NCI-H2081 (cell line): ENCODE results near the gene TEX44.
"Not testable (repeated sequence)": the region's sequence is repeated elsewhere in the genome, so short reads cannot be mapped to it uniquely, and the experiment has no call there.

Experiments used
- DNase-seq, 2 experiments: peaks; one replicate each; lab custom pipeline; 2025; lab: John Stamatoyannopoulos, UW

Gene TEX44

DNA sequence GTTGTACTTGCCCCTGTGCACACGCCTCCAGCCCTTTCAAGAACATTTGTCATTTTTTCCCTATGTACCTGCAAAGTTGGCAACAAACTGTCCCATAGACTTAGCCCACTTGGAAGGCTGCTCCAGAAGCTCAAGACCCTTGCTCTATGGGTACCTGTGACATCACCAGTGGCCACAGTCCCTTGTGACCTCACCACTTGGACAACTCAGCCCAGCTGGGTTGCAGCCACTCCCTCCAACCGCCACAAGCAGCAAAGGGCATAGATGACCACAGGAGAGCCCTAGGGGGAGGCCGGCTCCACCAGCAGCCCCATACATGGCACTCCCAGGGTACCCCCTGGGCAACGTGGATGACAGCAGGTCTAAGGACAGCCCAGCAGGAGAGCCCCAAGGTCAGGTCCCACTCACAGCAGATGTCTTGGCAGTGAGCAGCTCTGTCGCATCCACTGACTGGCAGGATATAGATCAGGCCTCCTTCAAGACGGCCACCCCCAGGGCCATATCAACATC is at the start of gene TEX44:
Gene TEX44, plus strand, starts transcription at position 229 of the 510 bp plus-strand sequence. Its CDS starts 88 bp downstream, at position 317.
- no peak for DNase-seq

DNA sequence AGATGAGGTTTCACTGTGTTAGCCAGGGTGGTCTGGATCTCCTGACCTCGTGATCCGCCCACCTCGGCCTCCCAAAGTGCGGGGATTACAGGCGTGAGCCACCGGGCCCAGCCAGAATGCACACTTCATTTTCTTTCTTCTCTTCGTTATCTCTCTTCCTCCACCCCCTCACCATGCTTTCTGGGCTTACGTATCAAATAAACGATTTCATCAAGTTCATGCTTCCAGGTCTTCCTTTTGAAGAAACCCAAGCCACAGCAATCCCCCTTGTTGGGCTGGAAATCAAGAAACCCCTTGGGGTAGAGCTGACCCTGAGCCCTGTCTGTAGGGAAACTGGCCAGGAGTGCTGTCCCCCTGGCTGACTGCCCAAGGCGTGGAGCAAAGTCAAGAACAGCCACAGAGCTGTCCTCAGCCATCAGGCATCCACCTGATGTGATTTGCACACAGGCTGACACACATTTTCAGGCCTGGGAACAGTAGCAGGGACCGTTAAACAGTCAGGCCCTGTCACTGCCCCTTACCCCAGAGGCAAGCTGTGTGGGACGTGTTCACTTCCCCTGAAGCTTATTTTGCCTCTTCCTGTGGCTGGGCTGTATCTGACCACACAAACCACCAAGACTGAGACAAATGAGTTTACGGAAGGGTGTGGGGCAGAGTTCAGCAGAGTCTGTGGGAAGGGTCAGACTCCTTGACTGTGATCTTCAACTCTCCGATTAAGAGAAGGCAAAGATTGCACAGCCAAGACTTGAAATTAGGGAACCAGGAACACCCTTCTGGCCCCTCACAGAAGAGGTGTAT is 47.4 kb upstream of the TEX44 start:
- DNase-seq, result no peak

DNA sequence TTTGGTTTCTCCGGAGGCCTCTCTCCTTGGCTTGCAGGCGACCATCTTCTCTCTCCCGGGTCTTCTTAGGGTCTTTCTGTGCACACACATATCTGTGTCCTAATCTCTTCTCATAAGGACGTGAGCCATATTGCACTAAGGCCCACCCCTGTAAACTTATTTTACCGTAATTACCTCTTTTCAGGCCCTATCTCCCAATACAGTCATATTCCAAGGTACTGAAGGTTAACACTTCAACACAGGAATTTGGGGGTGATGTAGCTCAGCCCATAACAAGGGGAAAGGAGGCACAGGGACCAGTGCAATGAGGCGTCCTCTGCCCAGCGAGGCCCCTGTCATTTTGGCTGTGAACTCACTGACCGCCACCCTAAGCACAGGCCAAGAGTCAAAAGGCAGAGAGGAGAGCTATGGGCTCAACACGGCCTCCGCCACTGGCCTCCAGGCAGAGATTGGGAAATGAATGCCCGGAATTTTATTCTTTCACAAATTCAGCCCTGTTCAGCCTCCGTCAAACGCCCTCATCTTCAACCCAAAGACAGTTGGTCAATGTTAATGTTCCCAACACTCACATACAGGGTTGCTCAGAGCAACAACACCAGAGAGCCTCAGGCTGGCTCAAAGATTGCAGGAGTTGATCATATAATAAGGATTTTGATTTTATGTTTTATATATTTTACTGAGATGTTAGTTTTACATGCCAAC is 46.5 kb upstream of the TEX44 start:
- DNase-seq, result no peak

DNA sequence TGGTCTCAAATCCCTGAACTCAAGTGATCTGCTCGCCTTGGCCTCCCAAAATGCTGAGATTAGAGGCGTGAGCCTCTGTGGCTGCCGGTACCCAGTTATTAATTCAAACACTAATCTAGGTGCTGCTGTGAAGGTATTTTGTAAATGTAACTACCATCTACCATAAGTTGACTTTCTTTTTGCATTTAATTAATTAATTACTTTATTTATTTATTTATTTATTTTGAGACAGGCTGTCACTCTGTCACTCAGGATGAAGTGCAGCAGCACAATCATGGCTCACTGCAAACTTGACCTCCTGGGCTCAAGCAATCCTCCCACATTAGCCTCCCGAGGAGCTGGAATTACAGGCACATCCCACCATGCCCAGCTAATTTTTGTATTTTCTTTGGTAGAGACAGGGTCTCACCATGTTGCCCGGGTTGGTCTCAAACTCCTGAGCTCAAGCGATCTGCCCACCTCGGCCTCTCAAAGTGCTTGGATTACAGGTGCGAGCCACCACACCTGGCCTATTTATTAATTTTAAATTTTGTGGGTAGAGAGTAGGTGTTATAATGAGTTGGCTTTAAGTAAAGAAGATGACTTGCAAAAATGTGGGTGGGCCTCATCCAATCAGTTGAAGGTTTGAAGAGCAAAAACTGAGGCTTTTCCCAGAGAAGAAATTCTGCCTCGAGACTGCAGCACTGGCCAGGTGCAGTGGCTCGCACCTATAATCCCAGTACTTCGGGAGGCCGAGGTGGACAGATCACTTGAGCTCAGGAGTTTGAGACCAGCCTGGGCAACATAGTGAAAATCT is 45.2 kb upstream of the TEX44 start:
- no peak for DNase-seq

DNA sequence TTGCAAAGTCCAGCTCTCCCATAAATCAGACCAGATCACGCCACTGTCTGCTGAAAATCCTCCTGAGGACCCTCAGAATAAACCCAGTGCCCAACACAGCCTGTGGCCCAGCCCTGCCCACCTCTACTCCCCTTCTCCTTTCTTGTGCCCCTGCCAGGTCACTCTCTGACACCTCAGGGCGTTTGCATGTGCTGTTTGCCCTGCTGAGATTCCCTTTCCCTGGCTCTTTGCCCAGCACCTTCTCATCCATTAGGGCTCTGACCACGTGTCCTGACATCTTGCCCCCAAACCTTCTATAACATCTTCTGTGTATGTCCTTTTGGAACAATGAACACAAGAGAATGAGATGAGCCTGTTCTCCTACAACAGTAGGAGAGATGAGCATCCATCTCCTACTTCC is 43.9 kb upstream of the TEX44 start:
- DNase-seq, result no peak

DNA sequence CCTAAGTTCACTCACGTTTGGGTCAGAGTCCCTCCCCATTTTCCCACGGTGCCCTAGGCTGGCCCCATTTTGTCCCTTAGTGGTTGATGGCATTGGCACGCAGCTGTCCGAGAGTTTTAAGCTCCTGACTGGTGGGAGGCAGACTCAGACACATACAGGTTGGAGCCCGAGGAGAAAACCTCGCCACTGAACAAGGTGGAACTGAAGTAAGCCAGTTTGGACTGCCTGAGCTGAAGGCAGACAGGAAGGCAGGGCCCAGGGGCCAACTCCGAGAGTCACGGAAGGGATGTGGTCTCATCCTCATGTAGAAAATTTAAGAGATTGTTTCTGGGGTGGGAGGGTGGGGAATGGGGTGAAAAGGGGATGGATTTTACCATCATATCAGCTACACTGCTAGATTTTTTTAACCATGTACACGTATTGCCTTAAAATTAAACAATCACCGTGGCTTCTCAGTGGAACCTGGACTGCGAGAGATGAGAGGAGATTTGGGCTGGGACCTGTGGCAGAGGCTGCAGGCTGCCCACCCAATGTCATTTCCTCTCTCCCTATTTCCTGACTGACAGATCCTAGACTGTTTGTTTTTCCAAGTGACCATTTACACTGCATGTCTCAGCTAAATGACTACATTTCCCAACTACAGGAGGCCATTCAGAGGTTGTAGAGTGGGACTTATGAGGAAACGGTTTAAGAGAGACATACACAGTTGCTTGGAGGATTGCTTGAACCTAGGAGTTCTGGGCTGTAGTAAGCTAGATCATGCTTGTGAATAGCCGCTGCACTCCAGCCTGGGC is 43.0 kb upstream of the TEX44 start:
- DNase-seq, result no peak

DNA sequence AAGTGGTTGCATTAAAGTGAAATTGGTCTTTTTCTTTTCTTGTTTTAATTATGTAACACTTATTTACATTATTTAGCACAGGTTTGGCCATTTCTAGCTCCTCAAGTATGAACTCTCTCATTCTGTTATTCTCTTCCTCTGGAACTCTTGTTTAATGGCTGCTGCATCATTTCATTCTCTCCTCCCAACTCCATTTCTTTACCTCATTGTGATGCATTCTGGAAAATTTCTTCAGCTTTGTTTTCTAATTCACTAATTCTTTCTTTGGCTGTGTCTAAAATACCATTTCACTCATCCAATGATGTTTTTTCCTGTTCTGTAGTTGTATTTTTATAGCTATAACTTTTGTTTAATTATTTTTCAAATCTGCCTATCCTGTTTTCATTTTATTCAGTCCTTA is 39.9 kb upstream of the TEX44 start:
- no peak for DNase-seq

DNA sequence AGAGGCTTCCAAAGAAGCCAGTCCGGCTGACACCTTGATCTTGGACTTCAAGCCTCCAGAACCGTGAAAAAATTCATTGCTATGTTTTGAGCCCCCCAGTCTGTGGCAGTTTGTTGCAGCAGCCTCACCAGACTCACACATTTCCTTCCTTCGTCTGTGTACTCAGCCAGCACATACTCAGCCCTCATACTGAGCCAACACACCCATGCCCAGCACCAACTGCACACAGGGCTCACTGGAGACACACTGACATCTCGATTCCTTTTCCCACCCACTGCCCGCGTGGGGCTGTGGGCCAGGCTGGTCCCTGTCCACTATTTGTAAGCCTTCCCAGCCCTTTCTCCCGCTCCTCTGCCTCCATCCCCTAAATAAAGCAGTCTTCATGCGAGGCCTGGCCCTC is 38.3 kb upstream of the TEX44 start:
- no peak for DNase-seq

DNA sequence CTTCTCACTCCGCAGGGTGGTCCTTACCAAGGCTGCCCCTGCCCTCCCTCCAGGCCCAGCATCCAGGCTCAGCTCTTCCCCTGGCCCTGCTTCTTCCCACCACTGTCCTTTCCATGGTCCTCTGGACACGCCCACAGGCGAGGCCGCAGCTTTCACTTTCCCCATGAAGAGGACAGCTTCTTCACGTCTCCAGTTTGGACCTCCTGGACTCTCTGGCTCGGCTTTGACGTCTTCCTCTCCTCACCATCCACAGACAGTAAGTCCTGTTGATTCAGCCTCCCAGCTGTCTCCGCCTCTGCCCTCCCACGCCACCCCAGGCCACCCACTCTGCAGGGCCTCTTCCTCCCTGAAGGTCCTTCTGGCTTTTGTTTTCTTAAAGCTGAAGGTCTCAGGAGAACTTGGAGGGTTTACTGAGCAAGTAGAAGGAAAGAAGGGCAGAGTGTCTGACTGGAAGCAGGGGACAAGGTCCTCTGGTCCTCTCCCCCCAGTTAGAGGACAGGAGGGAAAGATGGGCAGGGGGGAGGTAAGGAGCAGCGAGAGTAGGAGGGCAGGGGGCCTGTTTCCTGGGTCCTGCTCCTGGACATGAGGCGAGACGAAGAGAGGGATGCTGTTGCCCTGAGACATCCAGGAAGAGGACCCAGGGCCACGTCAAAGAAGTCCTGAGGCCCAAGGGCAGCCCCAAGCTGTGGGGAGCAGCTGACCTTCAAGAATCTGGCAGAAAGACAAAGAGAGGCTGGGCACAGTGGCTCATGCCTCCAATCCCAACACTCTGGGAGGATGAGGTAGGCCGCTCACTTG is 37.7 kb upstream of the TEX44 start:
- DNase-seq, result no peak

DNA sequence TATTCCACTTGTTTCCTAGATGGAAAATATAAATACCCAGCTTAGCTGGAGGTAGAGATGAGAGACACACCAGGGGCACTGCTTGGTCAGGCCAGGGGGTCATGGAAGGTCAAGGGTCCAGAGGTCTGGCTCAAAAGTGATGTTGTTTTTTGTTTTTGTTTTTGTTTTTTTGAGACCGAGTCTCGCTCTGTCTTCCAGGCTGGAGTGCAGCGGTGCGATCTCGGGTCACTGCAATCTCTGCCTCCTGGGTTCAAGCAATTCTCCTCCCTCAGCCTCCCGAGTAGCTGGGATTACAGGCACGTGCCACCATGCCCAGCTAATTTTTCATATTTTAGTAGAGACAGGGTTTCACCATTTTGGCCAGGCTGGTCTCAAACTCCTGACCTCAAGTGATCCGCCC is 36.2 kb upstream of the TEX44 start:
- DNase-seq, result not testable (repeated sequence)

DNA sequence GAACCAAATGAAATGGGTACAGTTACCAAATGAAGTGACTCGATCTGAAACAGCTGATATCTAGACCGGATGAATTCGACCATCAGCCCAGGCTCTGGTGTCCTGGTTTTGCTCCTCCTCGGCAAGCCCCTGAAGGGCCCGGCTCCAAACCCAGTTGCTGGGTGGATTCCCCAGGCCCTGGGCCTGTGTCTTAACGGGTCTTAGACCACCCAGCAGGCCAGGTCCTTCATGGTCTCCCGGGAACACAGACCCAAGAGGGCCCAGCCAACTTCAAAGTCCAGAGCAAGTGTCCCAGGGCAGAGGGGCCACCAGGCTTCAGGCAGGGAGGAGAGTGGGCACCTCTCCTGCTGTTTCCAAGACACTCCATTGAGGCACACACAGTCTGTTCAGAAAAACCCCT is 35.7 kb upstream of the TEX44 start:
- DNase-seq, result no peak

DNA sequence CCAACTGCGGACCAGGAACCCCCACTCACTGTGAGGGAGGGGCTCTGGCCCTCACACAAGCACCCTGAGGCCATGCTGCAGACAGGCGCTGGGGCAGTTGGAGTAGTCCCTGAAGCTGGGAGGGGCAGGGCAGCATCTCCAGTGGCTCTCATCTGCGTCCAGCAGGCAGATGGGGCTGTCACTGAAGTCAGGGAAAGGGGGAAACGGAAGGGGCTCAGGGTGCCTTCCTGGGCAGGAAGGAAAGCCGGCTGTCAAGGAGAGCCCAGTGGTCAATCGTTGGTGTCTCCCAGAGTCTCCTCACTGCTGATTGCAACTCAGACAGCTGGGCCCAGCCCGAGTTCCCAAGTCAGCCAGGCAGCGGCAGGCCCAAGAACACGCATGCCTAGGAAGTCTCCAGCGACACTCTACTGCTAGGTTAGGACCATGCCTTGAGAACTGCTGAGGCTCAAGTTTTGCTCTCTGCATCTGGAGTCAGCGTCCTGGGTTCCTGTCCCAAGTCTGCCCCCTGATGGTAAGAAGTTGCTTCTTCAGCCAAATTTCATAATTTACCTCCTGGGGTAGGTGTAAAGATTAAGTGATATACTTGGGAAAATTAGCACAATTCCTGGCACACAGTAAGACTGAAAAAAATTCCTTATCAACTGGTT is 35.0 kb upstream of the TEX44 start:
- DNase-seq, result peak; percentile 20 to 24

DNA sequence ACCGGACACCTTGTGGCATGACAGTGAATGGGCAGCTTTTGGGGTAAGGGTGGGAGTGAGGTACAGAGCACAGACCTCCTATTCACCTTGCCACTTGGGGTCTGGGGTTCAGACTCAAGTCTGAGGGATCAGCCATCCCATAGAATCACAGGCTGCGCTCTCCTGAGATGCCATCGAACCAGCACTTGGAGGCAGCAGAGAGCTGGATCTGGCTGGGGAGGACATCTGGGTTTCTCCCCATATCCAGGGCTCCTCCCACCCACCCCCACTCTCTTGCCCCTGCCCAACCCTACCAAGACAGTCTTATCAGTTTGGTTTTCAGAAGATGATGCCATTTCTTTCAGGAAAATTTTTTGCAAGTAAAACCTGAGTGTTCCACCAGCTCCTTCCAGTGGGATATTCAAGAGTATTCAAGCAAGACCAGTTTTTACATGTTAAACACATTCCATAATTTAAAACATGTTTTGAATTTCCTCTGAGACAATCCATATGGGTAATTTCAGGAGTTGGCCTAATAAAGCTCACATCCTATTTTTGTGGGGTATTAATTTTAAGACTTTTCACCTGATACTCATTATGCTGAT is 29.2 kb upstream of the TEX44 start:
- peak; percentile 47 to 56 for DNase-seq

DNA sequence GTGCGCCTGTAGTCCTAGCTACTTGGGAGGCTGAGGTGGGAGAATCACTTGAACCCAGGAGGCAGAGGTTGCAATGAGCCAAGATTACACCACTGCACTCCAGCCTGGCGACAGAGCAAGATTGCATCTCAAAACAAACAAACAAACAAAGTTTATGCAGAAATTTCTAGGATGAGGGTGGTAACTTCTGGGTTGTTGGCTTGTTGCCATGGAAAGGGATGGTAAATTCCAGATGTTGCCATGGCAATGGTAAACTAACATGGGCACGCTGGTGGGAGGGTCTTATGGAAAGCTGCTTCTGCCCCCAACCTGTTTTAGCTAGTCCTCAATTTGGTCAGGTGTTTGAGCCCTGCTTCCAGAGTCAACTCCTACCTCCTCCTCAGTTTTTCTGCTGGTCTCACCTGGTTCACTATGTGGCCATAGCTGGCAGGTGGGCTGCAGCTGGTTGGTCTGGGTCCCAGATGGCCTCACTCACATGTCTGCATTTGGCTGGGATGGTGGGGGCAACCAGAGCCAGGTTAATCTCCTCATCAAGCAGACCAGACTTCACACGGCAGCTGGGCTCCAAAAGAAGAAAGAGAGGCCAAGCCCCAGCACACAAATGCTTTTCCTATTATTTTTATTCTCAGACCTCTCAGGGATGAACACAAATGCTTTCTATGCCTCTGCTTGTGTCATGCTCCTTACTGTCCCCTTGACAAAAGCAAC is 26.6 kb upstream of the TEX44 start:
- no peak for DNase-seq

DNA sequence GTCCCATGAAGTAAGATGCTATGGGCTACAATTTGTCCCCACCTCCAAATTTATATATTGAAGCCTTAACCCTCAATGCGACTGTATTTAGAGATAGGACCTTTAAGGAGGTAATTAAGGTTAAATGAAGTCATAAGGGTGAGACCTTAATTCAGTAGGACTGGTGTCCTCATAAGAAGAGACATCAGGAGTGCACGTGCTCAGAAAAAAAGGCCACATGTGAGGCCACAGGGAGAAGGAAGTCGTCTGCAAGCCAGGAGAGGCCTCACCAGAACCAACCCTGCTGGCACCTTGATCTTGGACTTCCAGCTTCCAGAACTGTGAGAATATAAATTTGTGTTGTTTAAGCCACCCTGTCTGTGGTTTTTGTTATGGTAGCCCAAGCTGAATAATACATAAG is 25.5 kb upstream of the TEX44 start:
- DNase-seq, result no peak

DNA sequence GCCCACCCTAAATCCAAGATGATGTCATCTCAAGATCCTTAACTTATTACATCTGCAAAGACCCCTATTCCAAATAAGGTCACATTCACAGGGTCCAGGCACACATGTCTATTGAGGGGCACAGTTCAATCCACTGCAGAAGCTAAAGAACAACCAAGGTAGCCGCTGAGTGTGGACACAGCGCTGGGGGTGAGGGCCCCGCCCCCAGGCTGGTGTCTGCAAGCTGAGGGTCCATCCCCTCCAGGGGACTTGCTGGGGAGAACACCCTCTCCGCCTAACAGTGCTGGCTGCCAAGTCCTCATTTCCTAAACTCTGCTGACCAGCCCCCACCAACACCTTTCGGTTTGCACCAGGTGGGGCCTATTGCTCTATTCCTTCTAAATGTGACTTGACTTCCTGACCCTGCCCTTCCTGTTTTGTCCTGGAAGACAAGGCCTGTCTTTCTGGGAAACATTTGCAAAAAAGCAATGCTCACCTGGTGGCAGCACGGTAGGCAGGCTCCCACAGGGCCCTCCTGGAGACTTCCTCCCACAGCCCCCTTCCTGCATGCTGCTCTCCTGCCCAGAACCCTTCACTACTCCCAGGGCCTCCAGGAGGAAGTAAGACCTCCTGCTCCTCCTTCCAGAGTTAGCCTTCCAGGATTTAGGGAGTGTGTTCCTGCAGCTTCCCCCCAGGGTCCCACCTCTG is 24.4 kb upstream of the TEX44 start:
- DNase-seq, result no peak

DNA sequence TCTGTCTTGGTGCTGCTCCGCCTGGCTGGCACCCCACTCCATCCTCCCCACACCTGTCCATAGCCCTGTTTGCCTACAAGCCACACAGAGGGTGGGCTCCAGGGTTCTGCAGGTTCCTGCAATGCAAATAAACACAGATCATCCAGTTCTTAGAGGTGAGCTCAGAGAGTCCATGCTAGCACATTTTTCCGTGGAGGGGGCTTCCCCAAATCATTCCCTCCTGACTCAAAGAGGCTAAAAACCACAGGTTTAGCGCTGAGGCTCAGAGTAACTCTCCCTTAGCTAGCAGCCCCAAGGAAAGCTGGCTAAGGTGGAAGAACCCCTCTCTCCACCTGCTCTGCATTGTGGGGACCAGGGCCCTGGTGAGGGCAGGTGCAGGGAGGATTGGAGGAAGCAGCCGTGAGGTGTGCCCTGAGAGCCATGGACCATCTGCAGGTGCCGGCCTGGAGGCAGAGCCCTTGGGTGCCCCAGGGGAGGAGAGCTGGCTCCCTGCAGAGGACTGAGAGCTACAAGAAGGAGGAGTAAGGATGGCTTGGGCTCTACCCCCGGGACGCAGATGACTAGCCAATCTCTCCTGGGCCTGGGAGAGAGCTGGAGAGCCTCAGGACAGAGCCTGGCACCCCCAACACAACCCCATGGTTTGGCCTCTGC is 23.8 kb upstream of the TEX44 start:
- DNase-seq, result no peak

DNA sequence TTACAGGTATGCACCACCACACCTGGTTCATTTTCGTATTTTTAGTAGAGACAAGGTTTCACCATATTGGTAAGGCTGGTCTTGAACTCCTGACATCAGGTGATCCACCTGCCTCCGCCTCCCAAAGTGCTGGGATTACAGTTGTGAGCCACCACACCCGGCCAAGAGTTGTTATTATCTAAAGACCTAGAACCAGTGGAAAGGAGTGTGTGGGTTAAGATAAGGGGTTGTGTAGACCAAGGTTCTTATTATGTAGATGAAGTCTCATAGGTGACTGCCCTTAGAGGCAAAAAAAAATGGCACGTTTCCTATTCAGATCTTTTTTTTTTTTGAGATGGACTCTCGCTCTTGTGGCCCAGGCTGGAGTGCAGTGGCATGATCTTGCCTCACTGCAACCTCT is 21.7 kb upstream of the TEX44 start:
- DNase-seq, result not testable (repeated sequence)
